ENCODE results near the gene KDM1A.

DNA sequence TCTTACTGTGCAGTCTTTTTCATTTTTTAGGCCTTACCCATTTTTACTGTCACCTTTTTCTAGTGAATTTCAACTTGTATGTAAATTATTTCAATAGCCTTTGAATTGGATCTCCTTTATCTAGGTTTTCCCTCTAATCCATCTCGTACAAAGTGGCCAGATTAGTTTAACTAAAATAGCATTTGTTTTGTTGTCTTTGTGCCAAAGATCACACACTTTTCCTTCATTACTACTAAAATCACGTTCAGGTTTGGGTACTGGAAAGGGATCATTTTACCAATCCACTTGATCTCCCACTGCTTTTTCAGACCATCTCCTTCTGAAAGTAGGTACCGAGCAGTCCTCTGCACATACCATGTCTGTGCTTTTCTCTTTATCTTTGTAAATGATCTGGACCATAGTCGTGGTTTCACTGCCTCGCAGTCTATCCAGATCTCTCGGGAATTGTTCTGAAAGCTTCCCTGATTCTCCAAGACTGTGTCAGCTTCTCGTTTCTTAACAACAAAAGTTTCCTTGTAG lies 20.1 kb downstream of the KDM1A start:
- TF ChIP-seq, protein P1, sequence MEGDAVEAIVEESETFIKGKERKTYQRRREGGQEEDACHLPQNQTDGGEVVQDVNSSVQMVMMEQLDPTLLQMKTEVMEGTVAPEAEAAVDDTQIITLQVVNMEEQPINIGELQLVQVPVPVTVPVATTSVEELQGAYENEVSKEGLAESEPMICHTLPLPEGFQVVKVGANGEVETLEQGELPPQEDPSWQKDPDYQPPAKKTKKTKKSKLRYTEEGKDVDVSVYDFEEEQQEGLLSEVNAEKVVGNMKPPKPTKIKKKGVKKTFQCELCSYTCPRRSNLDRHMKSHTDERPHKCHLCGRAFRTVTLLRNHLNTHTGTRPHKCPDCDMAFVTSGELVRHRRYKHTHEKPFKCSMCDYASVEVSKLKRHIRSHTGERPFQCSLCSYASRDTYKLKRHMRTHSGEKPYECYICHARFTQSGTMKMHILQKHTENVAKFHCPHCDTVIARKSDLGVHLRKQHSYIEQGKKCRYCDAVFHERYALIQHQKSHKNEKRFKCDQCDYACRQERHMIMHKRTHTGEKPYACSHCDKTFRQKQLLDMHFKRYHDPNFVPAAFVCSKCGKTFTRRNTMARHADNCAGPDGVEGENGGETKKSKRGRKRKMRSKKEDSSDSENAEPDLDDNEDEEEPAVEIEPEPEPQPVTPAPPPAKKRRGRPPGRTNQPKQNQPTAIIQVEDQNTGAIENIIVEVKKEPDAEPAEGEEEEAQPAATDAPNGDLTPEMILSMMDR (IDR thresholded peaks at IDR 0.05): no peak
- no peak for TF ChIP-seq POLR2A (IDR thresholded peaks at IDR 0.05)
- TF ChIP-seq EP300 (IDR thresholded peaks at IDR 0.05): no peak

All from tibial nerve (tissue), 4 donors.